Thyroid gland (tissue), 4 donors: ENCODE measurements around the gene NACC1. TPM values are rescaled to one million over a fixed set of nuclear protein-coding genes. Genes with fewer than 3 reads are reported as not detected.

Experiments used
- DNase-seq, 2 donors: peaks; one replicate each; pipeline ENCODE4 v3.0.0-alpha.2; 2019
- H3K27ac ChIP-seq, 3 donors: fragments of 200-600 bp; sonication (generic); 1 replicate in 2 of 3; 2 replicates in 1 of 3; pipeline ENCODE4 v1.5.1; 2016 to 2019; ENCODE audit warnings: mild to moderate bottlenecking in 1 of 3, moderate library complexity in 1 of 3
- H3K27me3 ChIP-seq: fragments of 200-600 bp; sonication (generic); one replicate; pipeline ENCODE4 v1.5.1; 2019
- H3K36me3 ChIP-seq, 2 donors: fragments of 200-600 bp; sonication (generic); one replicate each; pipeline ENCODE4 v1.5.1; 2016 to 2019
- H3K4me1 ChIP-seq, 2 donors: fragments of 200-600 bp; sonication (generic); one replicate each; pipeline ENCODE4 v1.5.1; 2017 to 2019
- H3K4me3 ChIP-seq, 3 donors: fragments of 200-600 bp; sonication (generic); replicated peaks in 1 of 3; 1 replicate in 2 of 3; 2 replicates in 1 of 3; pipeline ENCODE4 v1.5.1; 2016; ENCODE audit warnings: mild to moderate bottlenecking in 1 of 3
- H3K9me3 ChIP-seq: fragments of 200-600 bp; sonication (generic); one replicate; pipeline ENCODE4 v1.5.1; 2017
- CTCF ChIP-seq, 6 experiments: fragments of 200-600 bp in 3 of 6; fragments of 450-650 bp in 3 of 6; sonication (generic) in 3 of 6; IDR thresholded peaks; one replicate each; pipeline ENCODE4 v1.5.1; 2016 to 2019; ENCODE audit warnings: antibody characterized with exemption in 6 of 6, mild to moderate bottlenecking in 2 of 6, inconsistent platforms in 1 of 6, moderate library complexity in 1 of 6
- POLR2A ChIP-seq, 2 donors: fragments of 450-650 bp; IDR thresholded peaks; one replicate each; pipeline ENCODE4 v1.6.1; 2017; ENCODE audit warnings: antibody characterized with exemption in 2 of 2, mild to moderate bottlenecking in 2 of 2, moderate library complexity in 1 of 2
- WGBS, 2 donors: methylation state at CpG; one replicate each; pipeline ENCODE4 v1.1.5; 2017; 5-methylcytosine and 5-hydroxymethylcytosine counted together
- intact Hi-C: fragments of 100-400 bp; cut with DNase I; formaldehyde crosslinking; loops from one replicate; pipeline ENCODE4 v1.15.1; 2023
- total RNA-seq, 4 donors: library from RNA; depleted of rRNA; stranded (reverse); fragments of >200 nt; gene quantifications; one replicate each; pipeline ENCODE4 v1.2.3, GENCODE V29; 2016

Gene NACC1
- total RNA-seq, 4 donors from 2014 or later: 16.9 to 67.7 (median 43.0) TPM

GRCh38 chr19:13099073-13099999 lies 18.7 kb upstream of the NACC1 start:
- H3K27me3 ChIP-seq: no peaks in the 10 kb centered on the region
- peak; percentile 54 to 60 for DNase-seq
- H3K36me3 ChIP-seq: peaks cover 0 to 9% of the 10 kb centered on the region in 2 donors
- peak overlapping the region in 1 of 3 donors; percentile 24 for H3K4me3 ChIP-seq
- peak in 1 of 2 donors; percentile 18 for TF ChIP-seq POLR2A (IDR thresholded peaks at IDR 0.05)
- no peak for TF ChIP-seq CTCF (IDR thresholded peaks at IDR 0.05)
- intact Hi-C loops: no loop called here
- H3K27ac ChIP-seq: peak overlapping the region; percentile 79 to 84 (median 82)
- no peaks in the 10 kb centered on the region for H3K9me3 ChIP-seq
- WGBS, 2 donors: 29 to 38% methylated on average over 11 to 15 of the region's 77 CpGs
- H3K4me1 ChIP-seq: peaks cover 14 to 51% of the 10 kb centered on the region in 2 donors

- Histone ChIP-seq H3K9me3 (no peaks in the 10 kb centered on the region), H3K27me3 (no peaks in the 10 kb centered on the region), H3K4me3 (no peak overlapping the region), H3K36me3 (peaks cover 0 to 4% of the 10 kb centered on the region in 2 donors), H3K27ac (peak overlapping the region; percentile 79 to 84 (median 82)), H3K4me1 (peaks cover 14 to 50% of the 10 kb centered on the region in 2 donors)
- WGBS, 2 donors: 62 to 76% methylated on average over 5 to 11 of the region's 12 CpGs
- no peak for DNase-seq
- intact Hi-C loops: no loop called here
- no peak for TF ChIP-seq CTCF (IDR thresholded peaks at IDR 0.05)
- no peak for TF ChIP-seq POLR2A (IDR thresholded peaks at IDR 0.05)
Measured at GRCh38 chr19:13100031-13100588, 18.0 kb upstream of the NACC1 start.

- TF ChIP-seq CTCF (IDR thresholded peaks at IDR 0.05) (peak in 1 of 6 experiments; percentile 20), POLR2A (IDR thresholded peaks at IDR 0.05) (no peak)
- Histone ChIP-seq H3K27me3 (no peaks in the 10 kb centered on the region), H3K4me3 (peak overlapping the region in 1 of 3 donors; percentile 12), H3K9me3 (no peaks in the 10 kb centered on the region), H3K4me1 (peaks cover 14 to 47% of the 10 kb centered on the region in 2 donors), H3K27ac (peak overlapping the region in 1 of 3 donors; percentile 32), H3K36me3 (no peaks in the 10 kb centered on the region)
- intact Hi-C loops: no loop called here
- no peak for DNase-seq
- 50 to 53% methylated on average over 10 to 13 of the region's 18 CpGs for WGBS, 2 donors
Measured at GRCh38 chr19:13100841-13101589, 17.0 kb upstream of the NACC1 start.

GRCh38 chr19:13101590-13102415 lies 16.3 kb upstream of the NACC1 start:
- Histone ChIP-seq H3K27ac (peak overlapping the region in 2 of 3 donors; percentile 46 to 63), H3K4me3 (peak overlapping the region in 1 of 3 donors; percentile 13), H3K36me3 (no peaks in the 10 kb centered on the region), H3K4me1 (peaks cover 14 to 41% of the 10 kb centered on the region in 2 donors), H3K27me3 (no peaks in the 10 kb centered on the region), H3K9me3 (no peaks in the 10 kb centered on the region)
- 65 to 79% methylated on average over 7 of the region's 7 CpGs for WGBS, 2 donors
- no peak for TF ChIP-seq POLR2A (IDR thresholded peaks at IDR 0.05)
- TF ChIP-seq CTCF (IDR thresholded peaks at IDR 0.05): no peak
- intact Hi-C loops: no loop called here
- no peak for DNase-seq
